ENCODE results near the gene SPINK4.

The SPINK4 gene, protein sequence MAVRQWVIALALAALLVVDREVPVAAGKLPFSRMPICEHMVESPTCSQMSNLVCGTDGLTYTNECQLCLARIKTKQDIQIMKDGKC

DNA sequence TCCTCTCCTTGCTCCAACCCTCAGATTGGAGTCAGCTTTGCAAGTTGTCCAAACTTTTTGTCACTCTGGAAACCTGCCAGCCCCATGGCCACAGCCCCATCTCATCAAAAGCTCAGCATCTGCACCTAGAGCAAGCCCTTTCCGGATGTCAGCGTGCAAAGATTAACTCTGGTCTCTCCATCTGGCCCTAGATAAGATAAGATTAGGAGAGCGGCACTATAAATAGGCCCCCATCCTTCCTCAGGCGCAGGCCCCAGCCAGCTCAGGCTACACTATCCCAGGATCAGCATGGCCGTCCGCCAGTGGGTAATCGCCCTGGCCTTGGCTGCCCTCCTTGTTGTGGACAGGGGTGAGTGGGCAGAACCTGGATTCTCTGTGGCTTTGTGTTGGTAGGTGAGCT, at the start of gene SPINK4:
Gene SPINK4, plus strand, starts transcription at position 247 of the 400 bp plus-strand sequence. Its CDS starts 42 bp downstream, at position 289.
- DNase-seq = no peak

DNA sequence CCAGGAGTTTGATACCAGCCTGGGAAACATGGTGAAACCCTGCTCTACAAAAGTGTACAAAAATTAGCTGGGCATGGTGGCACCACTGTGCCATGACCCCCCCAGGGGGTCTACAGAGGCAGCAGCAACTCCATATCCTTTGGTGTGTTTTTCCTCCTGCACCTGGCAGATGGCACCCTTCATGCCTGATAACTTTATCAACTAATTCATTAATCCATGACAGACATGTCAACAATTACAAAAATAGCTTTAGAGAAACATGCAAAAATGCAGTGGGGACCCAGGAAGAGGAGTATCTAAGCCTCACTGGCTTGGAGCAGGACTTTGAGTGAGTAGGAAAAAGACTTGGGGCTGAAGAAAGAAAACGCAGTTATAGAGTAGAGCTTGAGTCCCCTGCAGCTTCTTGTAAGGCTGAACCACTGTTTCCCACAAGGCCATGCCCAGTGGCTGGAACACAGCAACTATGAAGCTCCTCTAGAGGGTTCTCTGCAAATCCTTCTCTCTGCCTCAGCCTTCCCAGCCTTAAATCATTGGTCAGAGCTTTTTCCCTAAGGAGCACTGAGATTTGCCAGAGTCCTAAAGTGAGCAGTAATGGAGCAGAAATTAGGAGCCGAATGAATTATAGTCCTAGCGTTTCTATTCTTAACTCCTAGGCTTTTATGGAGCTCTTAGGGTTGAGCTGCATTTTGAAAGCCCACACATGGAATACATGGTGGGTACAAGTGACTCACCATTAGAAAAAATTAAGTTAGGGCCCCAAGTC, 47.3 kb upstream of the SPINK4 start:
- no peak for DNase-seq

DNA sequence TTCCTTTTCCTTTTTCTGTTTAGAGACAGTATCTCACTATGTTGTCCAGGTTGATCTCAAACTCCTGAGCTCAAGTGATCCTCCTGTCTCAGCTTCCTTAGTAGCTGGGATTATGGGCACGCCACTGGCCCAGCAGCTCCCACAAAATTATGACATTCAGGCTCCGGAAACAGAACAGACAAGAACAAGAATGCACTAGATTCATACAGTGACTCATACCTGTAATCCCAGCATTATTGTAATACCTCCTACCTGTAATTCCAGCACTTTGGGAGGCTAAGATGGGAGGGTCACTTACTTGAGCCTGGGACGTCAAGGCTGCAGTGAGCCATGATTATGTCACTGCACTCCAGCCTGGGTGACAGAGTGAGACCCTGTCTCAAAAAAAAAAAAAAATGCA, 46.1 kb upstream of the SPINK4 start:
- no peak for DNase-seq

DNA sequence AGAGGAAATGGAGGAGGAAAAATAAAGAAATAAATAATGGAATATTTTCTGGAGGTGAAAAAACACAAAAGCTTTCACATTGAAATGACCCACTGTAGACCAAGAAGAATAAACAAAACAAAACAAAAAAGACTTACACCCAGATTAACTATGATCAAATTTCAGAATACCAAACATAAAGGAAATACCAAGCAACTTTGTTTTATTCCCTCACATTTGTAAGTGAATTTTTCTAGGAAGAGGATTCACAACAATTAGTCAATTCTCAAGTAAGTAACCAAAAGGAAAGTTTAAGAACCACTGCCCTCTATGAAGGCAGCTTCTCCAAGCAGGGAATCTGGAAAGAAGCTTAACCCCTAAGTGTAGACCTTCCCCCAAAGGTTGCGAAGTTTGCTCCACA, 43.2 kb upstream of the SPINK4 start:
- no peak for DNase-seq

DNA sequence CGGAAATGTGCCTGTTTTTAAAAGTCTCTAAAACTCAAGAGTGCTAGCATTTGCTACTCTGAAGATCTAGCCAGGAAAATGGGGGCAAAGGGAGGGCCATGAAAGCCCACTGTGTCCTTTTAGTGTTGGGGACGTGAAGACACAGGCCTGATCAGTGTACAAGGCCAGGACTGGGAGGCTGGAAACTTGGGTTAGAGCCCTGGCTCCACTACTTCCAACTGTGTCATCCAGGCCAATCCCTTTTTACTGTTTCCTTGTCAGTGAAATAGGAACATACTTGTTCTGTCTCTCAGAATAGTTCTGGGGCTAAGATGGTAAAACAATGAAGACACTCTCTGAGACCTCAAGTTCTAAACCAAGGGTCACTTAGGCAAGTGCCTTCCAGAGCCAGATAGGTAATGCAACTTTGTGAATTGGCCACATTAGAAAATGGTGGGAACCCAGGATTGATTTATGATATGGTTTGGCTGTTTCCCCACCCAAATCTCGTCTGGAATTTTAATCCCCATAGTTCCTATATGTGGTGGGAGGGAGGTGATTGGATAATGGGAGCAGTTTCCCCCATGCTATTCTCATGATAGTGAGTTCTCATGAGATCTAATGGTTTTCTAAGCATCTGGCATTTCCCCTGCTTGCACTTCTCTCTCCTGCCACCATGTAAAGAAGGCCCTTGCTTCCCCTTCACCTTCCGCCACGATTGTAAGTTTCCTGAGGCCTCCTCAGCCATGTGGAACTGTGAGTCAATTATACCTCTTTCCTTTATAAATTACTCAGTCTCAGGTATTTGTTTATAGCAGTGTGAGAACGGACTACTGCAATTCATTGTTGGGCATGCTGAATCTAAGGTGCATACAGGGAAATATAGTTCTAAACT, 42.5 kb upstream of the SPINK4 start:
- no peak for DNase-seq

DNA sequence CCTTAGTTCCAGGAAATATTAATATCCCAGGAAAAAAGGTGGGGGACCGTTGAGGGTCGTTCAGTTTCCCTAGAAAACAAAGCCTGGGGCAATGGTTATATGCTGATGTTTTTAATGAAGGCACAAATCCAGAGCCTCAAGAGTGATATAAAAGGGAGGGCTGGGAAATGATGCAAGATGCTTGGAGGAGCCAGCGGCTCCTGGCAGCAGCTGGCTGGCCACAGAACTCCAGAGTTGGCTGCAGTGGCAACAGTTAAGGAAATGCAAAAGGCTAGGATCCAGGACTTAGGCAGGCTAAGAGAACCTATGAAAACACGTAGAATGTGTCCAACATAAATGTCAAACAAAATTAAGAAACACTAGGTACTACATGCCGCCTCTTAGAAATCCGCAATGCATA, 41.8 kb upstream of the SPINK4 start:
- peak in 7 of 56 donors; percentile 2 to 49 (median 10) for DNase-seq

DNA sequence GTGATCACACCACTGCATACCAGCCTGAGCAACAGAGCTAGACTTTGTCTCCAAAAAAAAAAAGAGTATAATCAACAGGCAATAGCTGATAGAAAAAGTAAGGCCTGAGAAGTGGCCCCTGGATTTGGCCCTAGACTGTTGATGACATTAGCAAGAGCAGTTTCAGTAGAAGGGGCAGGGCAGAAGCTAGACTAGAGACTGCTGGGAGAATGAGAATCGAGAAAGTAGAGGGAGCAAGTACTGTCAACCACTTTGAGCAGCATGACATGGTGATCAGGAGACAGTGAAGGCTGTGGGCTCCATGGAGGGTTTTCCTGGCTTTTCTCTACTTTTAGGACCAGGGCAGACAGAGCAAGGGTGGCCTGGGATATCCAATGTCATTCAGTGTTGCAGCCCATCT, 37.9 kb upstream of the SPINK4 start:
- DNase-seq = no peak

DNA sequence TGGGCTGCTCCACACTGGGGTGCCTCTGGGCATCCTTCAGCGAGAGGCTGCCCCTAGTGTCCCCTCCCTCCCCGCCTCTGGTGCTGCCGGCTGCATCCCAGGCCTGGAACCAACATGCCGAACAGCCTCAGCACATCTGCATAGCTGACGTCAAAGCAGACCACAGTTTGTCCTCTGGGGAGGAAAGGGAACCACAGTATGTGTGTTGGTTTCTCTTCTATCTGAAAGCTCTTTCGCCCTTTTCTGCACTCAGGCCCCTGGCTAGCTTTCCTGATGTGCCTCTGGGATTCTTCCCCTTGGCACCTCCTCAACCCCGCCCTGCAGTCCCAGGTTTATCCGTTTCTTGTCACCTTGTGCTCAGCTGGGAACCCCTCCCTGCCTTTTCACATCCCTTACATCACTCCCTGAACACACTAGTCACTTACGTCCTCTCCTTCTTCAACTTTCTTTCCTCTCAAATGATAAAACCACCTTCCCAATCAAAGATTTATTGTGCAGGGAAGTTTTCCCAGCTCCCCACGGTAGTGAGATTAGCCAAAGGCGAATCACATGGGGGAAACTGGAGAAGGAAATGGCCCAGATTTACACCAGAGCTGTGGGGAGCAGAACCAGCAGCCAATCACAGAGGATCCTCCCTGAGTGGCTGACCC, 37.3 kb upstream of the SPINK4 start:
- peak in 8 of 56 donors; percentile 5 to 32 (median 16) for DNase-seq

DNA sequence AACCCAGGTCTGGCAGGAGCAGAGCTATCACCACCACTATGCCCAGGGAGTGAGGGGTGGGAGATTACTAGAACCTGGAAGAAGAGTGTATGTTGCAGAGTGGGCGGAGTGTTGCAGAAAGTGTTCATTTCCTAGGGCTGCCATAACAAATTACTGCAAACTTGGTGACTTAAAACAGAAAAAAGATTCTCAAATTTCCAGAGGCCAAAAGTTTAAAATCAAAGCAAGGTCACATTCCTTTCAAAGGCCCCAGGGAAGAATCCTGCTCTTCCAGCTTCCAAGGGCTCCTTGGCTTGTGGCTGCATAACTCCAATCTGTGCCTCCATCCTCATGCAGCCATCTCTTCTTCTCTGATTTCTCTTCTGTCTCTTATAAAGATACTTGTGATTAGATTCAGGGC, 30.6 kb upstream of the SPINK4 start:
- DNase-seq = no peak

DNA sequence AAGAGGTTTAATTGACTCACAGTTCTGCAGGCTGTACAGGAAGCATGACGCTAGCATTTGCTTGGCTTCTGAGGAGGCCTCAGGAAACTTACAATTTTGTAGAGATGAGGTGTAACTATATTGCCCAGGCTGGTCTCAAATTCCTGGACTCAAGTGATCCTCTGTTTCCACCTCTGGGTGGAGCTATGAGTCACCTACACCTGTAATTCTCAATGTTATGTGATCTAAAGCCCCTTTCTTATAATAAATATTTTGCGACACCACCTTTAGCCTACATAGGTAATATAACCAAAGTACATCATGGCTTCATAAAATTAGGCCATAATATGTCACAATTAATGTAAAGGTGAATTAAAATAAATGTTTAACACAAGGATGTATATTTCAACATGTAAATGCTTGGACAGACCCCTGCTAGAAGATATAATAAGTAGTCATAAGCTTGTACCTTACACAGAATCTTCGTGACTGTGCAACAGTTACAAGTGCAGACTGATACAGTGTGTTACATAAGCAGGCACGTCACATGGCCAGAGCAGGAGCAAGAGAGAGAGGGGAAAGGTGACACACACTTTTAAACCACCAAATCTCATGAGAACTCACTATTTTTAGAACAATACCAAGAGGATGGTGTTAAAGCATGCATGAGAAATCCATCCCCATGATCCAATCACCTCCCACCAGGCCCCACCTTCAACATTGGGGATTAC, 29.8 kb upstream of the SPINK4 start:
- no peak for DNase-seq

DNA sequence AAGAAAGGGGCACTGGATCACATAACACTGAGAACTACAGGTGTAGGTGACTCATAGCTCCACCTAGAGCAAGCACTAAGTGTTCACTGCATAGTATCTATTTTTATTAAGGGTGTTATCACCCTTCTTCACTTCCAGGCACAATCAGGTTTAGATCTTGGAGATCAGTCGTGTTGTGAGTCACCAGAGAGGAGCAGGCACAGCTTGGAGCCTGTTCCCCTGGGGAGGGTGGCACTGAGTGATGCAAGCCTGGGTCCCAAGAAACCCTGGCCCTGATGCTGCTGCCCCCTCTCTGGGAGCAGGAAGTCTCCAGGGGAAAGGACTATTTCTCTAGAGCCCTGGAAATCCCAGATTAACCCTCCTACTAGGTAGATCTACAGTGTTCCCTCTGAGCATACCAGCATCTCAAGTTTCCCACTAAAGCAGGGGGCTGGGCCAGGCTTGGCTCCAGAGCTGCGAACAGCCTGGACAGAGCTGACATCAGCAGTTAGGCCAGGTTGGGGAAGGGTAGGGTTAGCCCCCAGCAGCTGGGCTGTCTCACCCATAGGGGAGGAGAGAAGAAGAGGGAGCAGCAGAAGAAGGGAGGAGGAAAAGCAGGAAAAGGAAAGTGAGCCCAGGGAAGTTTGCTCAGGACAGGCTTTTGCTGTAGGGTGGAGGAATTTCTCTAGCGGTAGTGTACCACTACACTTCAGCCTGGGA, 28.1 kb upstream of the SPINK4 start:
- DNase-seq = no peak

DNA sequence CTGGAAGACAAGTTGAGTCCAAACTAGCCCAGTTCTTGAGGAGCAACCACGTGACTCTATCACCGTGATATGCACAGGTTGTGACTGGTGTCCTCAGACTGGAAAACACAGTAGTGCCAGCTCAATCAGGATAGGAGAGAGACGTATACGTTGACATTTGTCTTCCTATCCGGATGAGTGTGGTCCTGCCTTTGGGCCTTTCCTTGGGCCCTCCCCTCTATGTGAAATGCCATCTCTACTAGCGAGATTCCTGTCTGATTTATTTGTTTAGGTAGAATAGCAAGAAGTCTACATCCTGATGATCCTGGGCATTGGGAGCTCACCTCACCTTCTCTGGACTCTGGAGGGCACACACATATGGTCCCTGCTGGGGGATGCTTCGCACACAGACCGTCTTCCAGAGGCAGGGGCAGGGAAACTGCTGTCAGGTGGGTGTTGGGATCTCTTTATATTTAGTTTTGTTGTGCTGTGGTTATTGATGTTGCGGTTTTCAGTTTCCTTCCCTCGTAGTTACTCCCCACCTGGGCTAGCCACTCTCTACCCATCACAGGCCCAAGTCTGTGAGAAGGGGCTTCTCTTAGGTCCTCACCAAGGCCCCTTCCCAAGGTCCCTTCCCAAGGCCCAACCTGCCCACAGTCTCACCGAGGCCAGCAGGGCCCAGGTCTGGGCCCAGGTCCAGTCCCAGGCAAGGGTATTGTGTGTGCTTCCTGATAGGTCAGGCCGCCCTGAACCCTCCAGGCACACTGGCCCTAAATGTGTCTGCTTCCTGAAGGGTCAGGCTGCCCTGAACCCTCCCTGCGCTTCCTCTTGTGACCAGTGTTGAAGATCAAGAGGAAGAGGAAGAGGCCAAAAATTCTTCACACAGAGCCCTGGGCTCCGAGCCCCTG, 19.0 kb upstream of the SPINK4 start:
- no peak for DNase-seq

DNA sequence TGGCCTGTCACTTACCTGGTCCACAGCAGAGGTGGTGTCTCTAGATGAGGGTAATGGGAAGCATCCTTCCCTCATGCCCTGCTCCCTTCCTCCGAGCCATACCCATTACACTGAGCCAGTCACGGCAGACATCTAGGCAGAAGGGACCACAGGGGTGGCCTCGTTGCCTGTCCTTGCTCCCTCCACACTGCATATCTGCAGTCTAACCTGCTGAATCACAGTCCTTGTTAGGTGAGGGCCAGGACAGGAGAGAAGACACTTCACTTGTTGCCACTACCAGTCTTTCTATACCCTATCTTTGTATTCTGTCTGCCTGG, 18.4 kb upstream of the SPINK4 start:
- DNase-seq = no peak

DNA sequence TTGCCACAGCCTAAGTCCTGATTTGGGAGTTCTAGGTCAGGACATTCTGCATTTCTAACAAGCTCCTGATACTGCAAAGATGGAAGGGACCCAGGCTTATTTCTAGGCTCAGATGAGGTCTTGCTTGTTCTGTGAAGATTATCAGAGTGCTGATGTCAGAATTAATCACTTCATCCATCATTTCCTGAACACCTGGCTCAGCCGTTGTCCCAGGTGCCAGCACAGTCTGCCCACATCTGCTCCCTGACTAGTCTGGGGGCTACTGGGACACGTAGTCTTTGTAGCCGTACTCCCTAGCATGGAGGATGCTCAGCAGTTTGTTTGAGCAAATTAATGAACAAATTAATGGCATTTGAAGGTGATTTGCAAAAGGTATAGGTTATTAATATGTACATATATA, 17.9 kb upstream of the SPINK4 start:
- DNase-seq = no peak

DNA sequence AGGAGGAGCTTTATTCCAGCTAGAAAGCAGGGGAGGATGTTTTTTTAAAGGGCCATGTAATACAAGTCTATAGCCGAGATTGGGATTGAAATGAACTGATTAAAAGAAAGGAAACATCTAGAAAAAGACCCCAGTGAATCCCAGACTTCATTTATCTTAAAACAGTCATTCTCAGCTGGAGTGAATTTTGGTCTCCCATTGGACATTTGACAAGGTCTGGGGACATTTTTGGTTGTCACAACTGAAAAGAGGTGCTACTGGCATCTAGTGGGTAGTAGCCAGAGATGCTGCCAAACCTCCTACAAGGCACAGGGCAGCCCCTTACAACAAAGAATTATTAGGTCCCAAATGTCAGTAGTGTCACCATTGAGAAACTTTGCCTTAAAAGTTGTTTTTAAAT, 16.3 kb upstream of the SPINK4 start:
- DNase-seq = no peak

DNA sequence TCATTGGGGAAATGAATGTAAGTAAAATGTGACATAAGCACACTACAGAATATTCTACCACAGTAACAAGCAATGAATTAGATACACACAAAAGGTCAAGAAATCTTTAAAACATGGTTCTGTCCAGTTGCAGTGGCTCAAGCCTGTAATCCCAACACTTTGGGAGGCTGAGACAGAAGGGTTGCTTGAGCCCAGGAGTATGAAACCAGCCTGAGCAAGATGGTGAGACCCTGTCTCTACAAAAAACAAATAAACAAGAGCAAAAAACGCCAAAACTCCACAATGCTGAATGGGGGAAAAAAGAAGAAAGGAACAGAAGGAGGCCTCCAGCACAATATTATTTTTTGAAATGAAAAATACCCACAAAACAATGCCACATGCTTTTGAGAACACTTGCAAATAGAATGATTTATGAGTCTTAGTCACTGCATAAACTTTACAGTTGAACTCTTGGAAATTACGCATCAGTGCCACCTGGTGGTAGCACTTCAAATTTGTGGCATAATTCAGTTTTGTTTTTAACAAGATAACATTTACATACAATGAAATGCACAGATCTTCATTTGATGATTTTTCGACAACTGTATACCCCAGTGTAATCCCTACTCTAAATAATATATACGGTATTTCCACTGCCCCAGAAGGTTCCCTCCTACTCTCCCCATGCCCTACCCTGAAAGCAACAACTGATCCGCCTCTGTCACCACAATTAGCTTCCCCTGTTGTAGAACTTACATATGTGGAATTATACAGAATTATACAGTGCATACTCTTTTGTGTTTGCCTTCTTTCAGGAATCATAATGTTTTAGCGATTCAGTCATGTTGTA, 14.4 kb upstream of the SPINK4 start:
- DNase-seq = peak in 28 of 56 donors; percentile 3 to 86 (median 16)

DNA sequence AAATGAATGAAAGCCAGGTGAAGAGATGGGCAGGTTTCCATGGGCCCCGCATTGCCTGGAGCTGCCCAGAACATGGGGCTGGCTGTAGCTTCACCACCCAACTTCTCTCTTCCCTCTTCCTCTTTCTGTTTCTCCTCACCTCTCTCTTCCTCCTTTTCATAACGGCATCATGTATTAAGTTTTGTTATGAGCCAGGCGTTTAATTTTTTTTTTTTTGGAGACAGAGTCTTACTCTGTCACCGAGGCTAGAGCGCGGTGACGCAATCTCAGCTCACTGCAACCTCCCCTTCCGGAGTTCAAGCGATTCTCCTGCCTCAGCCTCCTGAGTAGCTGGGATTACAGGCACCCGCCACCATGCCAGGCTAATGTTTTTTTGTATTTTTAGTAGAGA, 13.0 kb upstream of the SPINK4 start:
- no peak for DNase-seq

DNA sequence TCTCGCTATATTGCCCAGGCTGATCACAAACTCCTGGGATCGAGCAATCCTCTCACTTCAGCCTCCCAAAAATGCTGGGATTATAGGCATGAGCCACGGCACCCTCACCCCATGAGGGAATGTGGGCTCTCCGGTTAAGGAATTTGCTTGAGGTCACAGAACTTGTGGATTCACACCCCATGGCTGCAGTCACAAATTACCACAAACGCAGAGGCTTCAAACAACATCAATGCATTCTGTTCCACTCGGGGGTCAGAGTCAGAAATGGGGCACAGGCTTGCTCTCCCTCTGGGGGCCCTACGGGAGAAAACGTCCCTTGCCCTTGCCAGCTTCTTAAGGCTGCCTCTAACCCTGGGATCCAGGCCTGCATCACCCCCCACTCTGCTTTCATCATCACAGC, 12.2 kb upstream of the SPINK4 start:
- DNase-seq = no peak

DNA sequence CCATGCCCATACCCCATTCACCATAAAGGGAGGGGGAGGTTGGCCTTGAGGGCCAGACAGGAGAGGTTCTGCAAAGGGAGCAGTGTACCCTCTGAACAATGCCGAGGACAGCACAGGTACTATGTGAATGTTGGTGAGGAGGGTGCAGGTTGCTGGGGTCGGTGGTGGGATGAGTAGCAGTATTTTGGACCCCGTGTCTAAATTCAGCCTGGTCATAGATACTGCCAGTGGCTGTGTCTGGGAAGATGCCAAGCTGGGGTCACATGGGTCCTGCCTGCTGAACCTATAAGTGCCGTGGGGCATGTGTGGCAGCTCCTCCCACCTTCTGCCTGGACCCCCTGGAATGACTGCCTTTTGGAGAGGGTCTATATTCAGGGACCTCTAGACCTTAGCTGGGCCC, 11.4 kb upstream of the SPINK4 start:
- no peak for DNase-seq

Data from amygdala (tissue), 56 donors.